Right forelimb (tissue), 1 donor: ENCODE data around the gene LMO1.

Source experiments
- DNase-seq: peaks from one replicate; pipeline ENCODE4 v3.0.0-alpha.2; 2018

Gene LMO1

DNA sequence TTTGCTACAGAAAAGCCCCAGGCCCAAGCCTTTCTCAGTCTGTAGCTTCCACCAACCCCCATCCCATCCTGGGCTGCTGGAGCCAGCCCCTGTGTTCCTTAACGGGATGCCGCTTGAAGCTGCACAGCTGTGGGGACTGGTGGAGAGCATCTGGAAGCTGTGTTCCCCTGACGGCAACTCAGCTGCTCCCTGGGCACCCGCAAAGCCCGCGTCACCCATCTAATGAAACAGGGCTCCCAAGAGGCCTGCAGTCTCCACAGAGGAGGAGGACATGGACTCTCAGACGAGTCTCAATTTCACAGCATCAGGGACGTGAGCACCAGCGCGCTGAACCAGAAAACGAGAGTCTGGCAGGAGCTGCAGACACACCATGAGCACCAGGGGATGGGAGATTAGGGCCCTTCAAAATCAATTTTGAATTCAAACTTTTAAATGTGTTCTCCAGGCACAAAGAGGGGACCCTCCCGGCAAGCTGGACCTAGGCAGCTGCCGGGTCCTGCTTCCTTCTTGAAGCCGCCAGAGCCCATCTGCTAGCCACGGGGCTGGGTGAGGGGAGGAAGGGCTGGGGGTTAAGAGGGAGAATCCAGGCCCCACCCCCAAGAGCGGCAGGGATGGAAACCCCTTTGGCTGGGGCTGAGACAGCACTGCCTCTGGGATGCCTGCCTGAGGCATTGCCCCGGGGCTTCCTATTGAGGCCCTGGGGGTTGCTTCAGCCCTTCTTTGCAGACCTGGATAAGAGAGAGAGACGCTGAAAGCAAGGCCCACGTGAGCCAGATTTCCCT is 21.0 kb downstream of the LMO1 start:
- no peak for DNase-seq

- no peak for DNase-seq
These were observed 21.6 kb downstream of the LMO1 start for GRCh38 chr11:8242118-8242475.

GRCh38 chr11:8241373-8242117 is 22.1 kb downstream of the LMO1 start:
- no peak for DNase-seq

DNA sequence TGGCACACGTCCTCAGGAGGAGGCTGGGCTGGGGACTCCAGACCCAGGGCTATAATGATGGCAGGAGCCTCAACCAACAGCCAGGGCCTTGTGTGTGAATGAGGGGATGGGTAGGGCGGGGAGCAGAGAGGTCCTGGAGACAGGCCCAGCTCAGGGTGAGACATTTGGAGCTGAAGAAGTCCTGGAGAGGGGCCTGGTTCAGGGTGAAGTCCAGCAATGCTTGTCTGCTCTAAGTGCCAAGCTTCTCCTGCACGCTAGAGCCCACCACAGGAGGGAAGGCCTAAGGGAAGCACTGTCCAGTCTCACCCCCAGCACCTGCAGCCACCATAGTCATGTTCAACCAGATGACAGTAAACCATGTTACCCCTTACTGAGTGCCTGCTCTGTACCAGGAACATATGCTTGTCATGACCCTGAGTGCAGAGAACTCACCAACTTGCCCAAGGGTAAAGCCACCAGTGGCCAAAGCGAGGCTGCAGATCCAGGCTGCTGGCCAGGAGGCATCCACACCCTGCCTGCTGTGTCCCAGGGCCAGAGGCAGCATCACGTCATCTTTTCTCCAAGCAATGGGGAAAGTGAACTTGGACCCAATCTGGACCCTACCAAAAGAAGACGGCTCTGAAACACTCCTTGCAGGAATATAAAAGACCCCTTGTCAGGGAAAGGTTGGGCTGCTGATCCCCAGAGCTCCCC is 24.0 kb downstream of the LMO1 start:
- no peak for DNase-seq

GRCh38 chr11:8239040-8239439 is 24.6 kb downstream of the LMO1 start:
- DNase-seq: no peak

DNA sequence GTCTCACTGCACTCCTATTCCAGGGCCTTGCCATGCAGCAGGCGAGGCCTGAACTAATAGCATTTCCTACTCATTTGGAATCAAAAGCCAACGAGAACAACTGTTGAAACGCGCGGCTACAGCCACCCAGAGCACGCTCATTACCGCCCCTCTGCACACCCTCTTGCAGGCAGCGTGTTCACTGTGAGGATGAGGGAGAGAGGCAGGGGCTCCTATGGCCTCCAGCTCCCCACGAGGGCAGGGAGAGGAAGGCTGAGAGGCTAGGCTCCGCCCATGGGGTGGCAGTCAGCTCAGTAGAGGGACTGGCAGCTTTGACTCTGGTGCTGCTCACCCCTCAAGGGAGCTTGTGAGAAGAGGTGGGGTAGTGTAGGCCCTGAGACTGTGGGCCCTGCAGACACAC is 26.2 kb downstream of the LMO1 start:
- no peak for DNase-seq

DNA sequence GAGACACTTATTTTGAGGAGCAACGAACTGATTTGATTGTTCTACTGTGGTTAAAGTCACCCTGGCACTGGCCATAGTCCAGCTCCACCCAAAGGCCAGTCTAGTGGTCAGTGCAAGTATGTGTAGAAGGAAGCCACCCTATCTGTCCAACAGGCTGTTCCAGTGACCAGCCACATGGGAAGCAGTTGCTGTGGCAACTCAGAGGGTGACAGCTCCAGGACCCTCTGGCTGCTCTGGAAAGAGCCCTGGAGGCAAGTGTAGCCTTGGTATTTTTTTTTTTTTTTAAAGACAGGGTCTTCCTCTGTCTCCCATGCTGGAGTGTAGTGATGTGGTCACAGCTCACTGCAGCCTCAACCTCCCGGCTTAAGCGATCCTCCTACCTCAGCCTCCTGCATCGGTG is 27.8 kb downstream of the LMO1 start:
- no peak for DNase-seq

GRCh38 chr11:8234910-8235309 is 28.8 kb downstream of the LMO1 start:
- DNase-seq: no peak

DNA sequence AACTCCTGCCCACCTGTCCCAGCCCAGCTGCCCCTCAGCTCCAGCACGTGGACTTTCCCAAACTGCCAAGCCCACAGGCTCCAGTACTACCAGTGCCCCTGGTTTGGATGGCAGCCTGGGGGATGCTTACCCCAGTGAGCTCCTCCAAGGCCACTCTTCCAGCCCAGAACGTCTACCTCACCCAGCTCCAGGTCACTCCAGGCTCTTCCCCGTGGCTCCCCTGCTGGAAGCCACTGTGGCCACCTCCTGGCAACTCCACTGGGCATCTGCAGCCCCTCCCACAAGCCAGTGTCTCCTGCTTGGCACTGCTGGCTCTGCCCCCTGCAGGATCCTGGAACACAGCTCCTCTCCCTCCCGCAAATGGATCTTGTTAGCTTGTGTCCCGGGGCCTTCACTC is 29.3 kb downstream of the LMO1 start:
- no peak for DNase-seq

DNA sequence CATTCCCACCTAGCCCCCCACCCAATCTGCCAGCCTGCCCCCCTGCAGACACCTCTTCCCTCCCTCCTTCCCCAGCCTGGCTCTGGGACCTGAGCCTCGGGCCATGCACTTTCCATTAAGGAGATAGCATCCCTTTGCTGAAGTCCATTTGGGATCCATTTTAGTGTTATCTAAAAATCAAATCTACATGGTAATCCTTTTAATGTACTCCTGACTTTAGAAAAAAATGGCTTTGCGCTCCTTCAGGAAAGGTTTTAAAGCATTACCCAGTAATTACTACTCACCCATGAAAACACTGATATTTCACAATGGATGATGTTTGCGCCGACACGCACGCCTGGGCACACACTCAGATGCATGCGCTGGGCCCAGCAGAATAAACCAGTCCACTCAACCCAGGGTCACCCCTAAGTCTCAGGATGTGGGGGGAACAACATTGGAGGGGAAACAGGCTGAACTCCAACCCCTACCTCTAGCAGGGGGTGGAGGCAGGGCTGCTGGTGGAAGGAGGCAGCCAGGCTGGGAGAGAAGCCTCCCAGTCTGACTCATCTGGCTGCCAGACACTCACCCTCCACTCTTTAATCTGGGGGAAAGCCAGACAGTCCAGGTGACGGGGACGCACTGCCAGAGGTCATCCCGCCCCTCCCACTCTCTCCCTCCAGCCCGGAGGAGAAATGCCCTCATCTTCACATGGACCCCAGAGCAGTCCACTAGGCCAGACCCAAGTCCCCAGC is 29.8 kb downstream of the LMO1 start:
- DNase-seq: no peak

DNA sequence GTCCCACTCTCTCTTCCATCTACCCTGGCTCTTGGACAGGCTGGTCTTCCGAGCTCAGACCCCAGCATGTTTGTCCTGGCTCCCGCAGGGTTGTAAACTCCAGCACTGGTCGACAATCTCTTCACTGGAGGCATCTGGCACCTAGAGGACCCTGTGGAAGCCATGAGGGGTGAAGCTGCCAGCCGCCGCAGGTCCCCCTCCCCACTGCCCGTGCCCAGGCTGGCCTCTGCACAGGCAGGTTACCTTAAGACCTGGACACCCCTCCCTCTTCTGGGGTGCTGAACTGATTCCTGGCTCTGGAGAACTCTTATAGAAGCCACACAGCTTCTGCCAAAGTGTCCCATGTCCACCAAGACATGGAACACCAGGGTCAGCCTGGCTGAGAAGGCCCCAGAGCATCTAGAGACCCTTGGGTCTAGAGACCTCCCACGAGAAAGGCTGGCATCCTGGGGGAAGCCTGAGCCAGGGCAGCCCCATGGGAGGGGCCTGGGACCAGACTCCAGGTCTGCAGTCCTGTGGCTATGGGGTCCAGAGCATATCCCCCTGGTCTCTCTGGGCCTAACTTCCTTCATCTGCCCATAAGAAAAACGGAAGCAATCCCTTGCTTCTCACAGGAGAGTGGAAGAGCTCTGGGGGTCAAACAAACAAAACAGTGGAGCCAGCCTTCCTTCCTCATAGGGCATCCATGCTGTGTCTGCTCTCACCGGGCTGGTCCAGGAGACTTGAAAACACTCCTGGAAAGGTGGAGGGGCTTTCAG is 30.6 kb downstream of the LMO1 start:
- DNase-seq: no peak

- DNase-seq: no peak
These were observed 31.3 kb downstream of the LMO1 start for GRCh38 chr11:8232414-8232813.

DNA sequence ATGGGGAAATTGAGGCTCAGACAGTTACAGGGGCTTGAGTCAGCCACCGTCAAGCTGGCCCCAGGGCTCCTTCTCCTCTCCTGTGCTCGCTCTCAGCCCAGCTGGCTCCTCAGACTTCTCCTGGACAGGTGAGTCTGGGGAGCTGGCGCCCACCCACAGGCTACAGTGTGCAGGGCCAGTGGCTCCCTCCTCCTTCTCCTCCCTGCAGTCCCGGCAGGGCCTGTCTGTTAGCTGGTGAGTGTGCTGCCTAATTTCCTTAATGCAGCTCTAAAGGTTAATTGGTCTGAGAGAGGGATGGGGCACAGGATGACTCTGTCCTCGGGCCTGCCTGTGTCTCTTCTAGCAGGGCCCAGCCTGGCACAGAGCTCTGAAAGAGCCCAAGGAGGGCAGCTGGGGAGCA is 31.7 kb downstream of the LMO1 start:
- no peak for DNase-seq

- DNase-seq: no peak
These were observed 32.5 kb downstream of the LMO1 start for GRCh38 chr11:8230921-8231847.

- DNase-seq: no peak
These were observed 33.4 kb downstream of the LMO1 start for GRCh38 chr11:8230178-8230859.

- no peak for DNase-seq
These were observed 34.1 kb downstream of the LMO1 start for GRCh38 chr11:8229299-8230177.

GRCh38 chr11:8228231-8228630 is 35.4 kb downstream of the LMO1 start:
- no peak for DNase-seq

- no peak for DNase-seq
These were observed 36.2 kb downstream of the LMO1 start for GRCh38 chr11:8227156-8228152.
